GM19395 (cell line): Measurements from ENCODE around the gene RPS29.
"Not testable (repeated sequence)": the region's sequence is repeated elsewhere in the genome, so short reads cannot be mapped to it uniquely, and the experiment has no call there.

Source experiments
- ATAC-seq: cut with Tn5 transposase; IDR thresholded peaks from one replicate; pipeline ENCODE4 v1.9.1; 2021; ENCODE audit warnings: mild to moderate bottlenecking, moderate library complexity; ENCODE audit not compliant: unreplicated experiment

RPS29 gene

DNA sequence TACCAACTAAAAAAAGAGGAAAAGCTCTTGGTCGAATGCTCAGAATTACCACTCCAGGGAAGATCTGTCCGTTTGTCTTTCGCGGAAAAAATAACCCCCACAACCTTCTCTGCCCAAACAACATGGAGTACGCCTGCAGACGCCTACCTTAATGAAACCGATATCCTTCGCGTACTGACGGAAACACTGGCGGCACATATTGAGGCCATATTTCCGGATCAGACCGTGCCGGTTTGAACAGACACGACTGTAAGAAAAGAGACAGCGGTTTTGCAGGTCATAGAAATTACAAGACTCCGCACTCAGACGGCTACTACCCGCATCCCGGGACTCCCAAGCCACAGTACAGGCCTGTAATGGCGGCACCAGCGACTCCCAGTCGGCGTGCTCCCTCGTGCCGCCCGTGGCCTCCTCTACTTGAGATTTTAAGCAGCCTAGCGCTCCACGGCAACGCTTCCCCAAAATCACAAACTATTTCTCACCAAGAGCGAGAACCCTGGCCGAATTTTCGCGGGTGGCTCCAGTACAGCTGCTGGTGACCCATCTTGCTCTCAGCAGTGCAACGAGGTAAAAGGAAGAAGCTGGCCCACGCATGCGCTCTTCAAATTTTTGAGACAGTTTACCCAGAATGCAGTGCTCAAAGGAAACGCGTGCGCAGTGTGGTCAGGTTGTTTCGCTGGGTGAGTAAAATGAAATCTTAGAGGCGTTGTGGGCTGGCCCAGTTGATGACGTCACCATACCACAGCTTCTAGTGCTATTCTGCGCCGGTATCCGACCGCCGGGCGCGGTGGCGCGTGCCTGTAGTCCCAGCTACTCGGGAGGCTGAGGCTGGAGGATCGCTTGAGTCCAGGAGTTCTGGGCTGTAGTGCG, at the start of gene RPS29:
Gene RPS29 (minus strand): TSS at position 578 of the 870 bp plus-strand sequence. CDS start 34 bp downstream, at position 544.
- ATAC-seq, result peak; percentile 87

DNA sequence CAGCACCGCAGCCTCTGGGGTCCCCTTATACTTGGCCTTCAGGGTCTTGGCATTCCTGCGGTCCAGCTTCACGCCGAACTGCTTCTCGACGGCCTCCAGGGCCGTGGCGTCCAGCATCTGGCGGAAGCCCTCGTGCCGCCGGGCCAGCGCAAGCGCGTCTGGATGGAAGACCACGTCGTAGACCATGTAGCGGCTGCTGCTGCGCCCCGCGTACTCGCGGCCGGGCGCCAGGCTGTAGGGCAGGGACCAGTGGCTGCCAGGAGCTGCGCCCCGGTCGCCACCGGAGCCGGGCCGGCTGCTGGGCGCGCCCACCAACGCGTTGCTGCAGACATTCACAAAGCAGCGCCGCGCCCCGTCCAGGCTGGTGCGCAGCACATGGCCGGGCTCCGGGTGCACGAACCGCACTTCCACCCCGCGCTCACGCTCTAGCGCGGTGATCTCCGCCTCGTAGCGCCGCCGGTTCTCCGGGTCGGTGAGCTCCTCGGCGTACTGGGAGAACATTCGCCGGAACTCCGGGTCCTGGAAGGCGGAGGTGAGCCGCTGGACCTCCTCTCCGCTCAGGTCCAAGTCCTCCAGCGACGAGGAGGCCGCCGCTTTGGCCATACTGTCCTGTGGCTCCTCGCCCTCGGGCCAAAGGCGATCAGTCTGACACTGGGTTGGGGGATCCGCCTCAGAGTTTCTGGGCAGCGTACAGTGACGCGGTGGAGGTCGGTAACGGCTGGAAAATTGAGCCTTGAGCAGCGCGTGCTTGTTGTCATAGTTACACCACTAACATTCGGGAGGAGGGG, 48.6 kb upstream of the RPS29 start, which contains the start of gene DNAAF2:
Gene DNAAF2 (minus strand): TSS at position 698 of the 788 bp plus-strand sequence. CDS start 95 bp downstream, at position 603.
- peak; percentile 38 for ATAC-seq

DNA sequence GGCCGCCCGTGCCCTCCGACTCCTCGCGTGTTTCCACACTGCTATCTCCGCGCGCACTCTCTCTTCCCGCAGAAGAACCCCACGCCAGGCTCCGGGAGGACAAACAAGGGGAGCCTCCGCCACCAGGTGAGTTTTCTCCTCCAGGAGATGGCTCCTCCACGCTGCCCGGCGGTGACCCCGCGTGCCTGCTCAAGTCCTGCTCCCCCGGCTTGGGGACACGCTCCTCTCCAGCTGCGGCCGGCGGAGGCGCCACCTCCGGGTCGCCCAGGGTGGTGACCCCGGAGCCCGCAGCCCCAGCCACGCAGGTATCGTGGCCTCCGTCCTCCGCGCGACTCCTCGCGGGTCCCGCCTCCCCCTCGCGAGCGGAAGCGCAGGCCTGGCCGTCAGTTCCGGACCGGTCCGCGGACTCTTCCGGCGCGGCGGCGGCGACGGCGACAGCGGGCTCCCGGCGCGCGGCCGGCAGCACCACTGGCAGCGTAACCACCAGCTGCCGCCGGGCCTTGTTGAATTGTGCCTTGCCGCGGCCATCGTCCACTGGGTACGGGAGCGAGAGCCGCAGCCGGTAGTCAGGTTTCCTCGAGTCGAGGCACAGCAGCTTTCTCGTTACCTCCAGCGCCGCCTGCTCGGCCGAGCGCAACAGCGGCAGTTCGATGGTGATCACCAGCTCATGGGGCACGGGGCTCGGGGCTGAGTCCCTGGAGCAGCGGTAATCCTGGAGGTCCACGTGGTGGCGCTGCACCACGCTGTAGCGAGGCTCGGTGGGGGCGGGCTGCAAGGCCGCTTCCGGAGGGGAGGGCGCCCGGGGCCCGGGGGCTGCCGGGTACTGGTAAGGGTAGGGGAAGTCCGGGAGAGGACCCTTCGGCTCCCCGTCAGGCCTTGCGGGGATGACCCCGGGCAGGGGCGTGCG, 47.7 kb upstream of the RPS29 start:
- peak; percentile 81 for ATAC-seq

DNA sequence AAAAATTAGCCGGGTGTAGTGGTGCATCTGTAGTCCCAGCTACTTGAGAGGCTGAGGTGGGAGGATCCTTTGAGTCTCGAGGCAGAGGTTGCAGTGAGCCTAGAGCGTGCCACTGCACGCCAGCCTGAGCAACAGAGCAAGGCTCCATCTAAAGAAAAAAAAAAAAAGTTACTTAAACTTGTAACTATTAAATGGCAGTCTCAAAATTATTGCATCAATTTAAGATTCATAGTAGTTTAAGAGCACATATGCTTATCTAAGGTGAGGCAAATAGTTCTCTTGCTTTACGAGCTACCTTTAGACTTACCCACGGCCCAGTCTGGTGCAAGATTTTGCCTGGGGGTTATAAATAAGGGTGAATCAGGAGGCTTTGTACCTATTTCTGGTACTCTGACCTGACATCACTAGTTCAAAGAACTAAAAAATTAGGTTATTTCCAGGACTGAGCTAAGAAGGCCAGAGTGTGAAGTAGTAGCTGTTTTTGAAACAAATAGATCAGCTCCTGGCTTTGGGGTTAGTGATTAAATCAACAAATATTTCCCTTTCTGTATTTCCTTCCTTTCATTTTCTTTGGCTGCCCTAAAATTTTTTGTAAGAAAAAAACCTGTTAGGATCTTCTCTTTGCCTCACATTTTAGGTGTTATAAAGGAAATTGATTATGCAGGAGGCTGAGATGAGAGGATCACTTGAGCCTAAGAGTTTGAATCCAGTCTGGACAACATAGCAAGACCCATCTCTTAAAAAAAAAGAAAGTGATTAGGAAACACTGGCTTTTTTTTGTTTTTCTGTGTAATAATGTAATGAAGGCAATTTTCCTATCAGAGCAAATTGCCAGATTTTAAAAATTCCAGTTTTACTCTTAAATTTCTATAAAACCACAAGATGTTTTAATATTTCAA, 38.0 kb upstream of the RPS29 start:
- no peak for ATAC-seq

DNA sequence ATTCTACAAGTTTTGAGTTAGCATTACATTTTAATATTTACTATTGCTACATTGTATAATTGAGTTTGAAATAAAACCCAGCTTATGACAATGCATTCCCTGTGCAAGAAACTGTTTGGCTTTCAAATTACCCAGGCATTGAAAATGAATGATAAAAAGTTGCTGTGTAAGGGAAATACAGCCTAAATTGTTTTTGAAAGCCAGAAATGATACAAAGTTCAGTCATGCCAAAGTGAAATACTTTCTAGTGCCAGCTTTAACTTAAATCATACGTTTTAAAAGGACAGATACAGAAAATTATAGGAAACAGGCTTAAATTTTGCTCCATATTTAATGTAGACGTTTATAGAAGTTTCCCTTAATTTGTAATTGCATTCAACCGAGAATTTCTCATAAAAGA, 37.2 kb upstream of the RPS29 start:
- ATAC-seq, result no peak

DNA sequence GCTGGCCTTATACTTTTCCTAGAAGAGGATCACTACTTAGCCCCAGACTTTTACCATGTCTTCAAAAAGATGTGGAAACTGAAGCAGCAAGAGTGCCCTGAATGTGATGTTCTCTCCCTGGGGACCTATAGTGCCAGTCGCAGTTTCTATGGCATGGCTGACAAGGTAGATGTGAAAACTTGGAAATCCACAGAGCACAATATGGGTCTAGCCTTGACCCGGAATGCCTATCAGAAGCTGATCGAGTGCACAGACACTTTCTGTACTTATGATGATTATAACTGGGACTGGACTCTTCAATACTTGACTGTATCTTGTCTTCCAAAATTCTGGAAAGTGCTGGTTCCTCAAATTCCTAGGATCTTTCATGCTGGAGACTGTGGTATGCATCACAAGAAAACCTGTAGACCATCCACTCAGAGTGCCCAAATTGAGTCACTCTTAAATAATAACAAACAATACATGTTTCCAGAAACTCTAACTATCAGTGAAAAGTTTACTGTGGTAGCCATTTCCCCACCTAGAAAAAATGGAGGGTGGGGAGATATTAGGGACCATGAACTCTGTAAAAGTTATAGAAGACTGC, 35.9 kb upstream of the RPS29 start:
- ATAC-seq, result no peak

DNA sequence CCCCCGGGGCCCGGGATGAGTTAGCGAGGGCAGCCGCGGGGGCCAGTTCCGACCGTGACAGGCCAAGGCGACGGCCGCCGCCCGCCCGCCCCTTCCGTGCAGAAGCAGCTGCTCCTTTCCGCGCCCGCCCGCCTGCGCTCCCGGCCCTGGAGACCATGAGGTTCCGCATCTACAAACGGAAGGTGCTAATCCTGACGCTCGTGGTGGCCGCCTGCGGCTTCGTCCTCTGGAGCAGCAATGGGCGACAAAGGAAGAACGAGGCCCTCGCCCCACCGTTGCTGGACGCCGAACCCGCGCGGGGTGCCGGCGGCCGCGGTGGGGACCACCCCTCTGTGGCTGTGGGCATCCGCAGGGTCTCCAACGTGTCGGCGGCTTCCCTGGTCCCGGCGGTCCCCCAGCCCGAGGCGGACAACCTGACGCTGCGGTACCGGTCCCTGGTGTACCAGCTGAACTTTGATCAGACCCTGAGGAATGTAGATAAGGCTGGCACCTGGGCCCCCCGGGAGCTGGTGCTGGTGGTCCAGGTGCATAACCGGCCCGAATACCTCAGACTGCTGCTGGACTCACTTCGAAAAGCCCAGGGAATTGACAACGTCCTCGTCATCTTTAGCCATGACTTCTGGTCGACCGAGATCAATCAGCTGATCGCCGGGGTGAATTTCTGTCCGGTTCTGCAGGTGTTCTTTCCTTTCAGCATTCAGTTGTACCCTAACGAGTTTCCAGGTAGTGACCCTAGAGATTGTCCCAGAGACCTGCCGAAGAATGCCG, 35.1 kb upstream of the RPS29 start:
- peak; percentile 35 for ATAC-seq

DNA sequence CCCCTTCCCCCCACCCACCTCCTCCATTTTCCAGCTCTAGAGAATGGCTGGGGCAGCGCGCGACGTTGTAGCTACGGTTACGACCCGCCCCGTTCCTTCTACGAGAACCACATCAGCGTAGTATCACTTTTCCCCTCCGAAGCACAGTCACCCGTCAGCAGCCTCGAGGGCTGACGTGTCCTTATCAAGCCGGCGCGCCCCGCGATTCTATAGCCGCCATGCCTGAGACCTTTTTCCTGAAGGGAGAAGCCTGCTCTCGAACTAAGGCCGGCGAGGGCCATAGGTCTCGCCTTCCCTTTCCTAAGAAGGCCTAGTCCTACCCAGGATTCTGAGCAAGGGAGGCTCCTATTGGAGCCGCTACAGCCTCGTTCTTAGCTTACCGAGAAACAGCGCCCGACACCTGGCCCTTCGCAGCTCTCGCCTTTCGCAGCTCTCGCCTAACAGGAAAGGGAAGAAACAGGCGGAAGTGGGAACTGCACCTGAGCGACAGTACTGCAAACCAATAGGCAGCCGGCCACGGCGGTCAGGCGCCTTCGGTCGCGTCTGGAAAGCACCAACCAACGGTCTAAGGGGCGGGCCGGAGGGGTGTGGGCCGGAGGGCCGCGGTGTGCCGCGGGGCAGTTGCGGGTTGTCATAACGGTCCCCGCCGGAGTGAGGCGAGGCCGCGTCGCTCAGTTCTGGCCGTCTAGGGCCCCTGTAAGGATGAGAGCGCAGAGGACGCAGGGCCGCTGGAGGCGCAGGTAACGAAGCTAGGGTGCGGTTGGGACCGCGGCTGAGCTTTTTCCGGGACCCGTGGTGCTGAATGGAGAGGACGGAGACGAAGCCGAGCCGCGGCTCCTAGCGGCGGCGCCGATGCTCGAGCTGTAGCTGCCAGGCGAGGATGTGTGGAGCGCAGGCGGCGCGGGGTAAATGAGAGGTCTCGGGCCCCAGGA, 34.3 kb upstream of the RPS29 start, which contains the start of the genes MGAT2 and RPL36AL:
Gene MGAT2 (plus strand): TSS at position 618 of the 932 bp plus-strand sequence. CDS start 470 bp downstream, outside the sequence.
Gene RPL36AL (minus strand): TSS at position 445 of the 932 bp plus-strand sequence. CDS start 1,522 bp downstream, outside the sequence.
- peak; percentile 95 for ATAC-seq

DNA sequence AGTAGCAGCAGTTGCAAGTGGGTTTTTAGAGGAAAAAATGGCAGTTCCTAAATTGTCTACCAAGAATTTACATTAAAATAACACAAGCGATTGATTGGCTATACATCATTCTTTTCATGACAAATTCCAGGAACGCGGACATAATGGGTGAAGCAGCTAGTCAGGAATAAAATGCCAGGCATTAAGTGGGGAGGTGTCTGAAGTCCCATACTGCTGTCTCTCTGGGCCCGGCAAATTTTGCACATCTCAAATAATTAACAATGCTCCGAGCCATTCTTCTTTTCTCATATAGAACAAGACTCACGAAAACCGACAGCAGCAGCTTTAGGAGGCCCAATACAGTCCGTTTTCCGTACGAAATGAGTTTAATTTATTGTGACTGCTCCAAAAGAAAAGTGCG, 33.5 kb upstream of the RPS29 start:
- ATAC-seq, result no peak

DNA sequence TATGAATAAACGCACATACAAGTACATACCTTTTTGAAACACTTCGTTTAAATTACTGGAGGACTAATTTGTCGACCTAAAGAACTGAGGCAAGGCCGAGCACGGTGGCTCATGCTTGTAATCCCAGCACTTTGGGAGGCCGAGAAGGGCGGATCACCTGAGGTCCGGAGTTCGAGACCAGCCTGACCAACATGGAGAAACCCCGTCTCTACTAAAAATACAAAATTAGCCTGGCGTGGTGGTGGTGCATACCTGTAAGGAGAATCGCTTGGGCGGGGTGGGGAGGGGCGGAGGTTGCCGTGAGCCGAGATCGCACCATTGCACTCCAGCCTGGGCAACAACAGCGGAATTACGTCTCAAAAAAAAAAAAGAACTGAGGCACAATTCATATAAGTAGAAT, 33.1 kb upstream of the RPS29 start:
- not testable (repeated sequence) for ATAC-seq

DNA sequence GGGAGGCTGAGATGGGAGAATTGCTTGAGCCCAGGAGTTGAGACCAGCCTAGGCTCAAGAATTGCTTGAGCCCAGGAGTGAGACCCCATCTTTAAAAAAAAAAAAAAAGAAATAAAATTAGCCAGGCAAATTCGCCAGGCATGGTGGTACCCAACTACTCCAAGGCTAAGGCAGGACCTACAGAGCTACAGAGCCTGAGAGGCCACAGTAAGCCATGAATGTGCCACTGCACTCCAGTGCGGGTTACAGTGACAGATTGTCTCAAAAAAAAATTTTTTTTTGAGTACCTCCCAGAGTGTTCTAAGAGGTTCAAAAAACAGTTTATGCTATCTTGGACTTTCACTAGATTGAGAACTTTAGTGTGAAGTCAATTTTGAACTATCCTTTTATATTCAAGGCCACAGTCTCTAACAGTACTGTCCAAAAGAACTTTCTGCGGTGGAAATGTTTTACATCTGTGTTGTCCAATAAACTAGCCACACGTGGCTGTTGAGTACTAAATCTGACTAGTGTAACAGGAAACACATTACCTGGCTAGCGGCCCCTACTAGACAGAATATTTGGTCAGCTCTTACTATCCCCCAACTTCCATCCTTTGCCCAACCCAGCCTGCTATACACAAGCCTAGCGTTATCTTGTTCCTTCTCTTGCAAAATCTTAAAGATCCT, 31.8 kb upstream of the RPS29 start:
- no peak for ATAC-seq

DNA sequence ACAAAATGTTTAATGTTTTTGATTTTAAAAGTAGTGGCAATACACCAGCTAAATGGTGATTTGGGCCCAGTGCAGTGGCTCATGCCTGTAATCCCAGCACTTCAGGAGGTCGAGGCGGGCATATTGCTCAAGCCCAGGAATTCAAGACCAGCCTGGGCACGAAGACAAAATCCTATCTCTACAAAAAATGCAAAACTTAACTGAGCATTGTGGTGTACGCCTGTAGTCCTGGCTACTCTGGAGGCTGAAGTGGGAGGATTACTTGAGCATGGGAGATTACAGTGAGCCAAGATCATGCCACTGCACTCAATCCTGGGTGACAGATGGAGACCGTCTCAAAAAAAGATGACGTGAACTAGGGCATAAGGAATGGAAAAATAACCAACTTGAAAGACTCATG, 29.6 kb upstream of the RPS29 start:
- ATAC-seq, result no peak

DNA sequence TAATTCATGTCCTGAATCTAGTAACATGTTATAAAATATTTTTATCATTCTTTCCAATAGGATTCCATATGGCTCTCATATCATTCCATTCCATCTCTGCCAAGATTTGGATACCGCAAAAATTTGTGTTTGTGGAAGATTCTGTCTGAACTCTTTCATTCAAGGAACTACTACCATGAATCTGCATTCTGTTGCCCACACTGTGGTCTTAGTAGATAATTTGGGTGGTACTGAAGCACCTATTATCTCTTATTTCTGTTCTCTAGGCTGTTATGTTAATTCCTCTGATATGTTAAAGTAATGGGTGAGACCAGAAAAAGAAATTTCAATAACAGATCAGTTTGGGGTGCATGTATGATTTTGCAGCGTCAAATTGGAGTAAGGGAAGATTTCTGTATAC, 28.0 kb upstream of the RPS29 start:
- no peak for ATAC-seq

DNA sequence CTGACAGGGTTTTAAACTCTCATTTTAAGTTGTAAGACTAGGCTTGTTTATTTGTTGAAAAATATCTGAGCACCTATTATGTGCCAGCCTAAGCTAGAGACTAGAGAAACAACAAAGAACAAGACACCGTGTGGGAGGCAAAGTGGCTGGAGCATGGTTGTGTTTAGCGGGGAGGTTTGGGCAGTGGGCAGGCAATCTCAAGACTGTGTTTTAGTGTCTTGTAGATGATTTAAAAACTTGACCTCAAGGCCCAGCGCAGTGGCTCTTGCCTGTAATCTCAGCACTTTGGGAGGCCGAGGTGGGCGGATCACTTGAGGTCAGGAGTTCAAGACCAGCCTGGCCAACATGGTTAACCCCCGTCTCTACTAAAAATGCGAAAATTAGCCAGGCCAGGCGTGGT, 26.5 kb upstream of the RPS29 start:
- no peak for ATAC-seq

DNA sequence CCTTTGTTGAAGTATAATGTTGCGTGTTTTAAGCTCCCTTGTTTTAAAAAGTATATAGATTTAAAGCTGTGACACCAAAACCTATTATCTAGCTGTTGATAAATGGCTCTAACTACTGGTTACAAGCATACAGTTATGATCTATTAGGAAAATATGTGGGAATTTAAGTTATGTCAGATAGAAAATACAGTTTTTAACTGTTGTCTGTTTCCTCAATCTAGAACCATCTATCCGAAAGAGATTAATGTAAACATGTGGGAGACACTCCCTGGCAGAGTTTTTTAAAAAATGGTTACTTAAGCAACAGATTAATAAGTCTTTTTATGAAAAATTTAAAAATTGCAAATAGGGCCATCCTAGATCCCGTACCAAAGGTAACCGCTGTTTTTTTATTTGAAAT, 26.1 kb upstream of the RPS29 start:
- no peak for ATAC-seq

DNA sequence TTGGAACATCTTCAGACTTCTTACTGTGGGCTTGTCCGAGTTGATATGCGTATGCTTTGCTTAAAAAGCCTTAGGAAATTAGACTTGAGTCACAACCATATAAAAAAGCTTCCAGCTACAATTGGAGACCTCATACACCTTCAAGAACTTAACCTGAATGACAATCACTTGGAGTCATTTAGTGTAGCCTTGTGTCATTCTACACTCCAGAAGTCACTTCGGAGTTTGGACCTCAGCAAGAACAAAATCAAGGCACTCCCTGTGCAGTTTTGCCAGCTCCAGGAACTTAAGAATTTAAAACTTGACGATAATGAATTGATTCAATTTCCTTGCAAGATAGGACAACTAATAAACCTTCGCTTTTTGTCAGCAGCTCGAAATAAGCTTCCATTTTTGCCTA, 21.4 kb upstream of the RPS29 start:
- ATAC-seq, result no peak
